ENCODE measurements around the gene AHCYL2. TPM values are rescaled to one million over a fixed set of nuclear protein-coding genes. Genes with fewer than 3 reads are reported as not detected.

The AHCYL2 gene
- total and polyA plus RNA-seq, 2 experiments from 2014 or later, result 1.9 to 8.9 TPM

GRCh38 chr7:129189661-129190310 lies 35.0 kb upstream of the AHCYL2 start:
- Histone ChIP-seq H2AFZ (peak overlapping the region; percentile 88), H3K4me3 (peak overlapping the region; percentile 77), H3K4me2 (ENCODE audit: unreplicated experiment) (peak overlapping the region; percentile 96), H3F3A (ENCODE audit: insufficient read depth) (no peaks in the 10 kb centered on the region), H3K27ac (no peak overlapping the region), H3K36me3 (ENCODE audit: low read depth) (no peaks in the 10 kb centered on the region), H3K79me2 (ENCODE audit: insufficient read depth) (peaks cover 11% of the 10 kb centered on the region; the same call in 1 of the 2 replicates), H3K9ac (peak overlapping the region; percentile 79), H3K9me3 (ENCODE audit: low read depth) (no peaks in the 10 kb centered on the region), H3K27me3 (replicated peaks; ENCODE audit: insufficient read depth) (no peaks in the 10 kb centered on the region), H4K20me1 (ENCODE audit: insufficient read depth) (no peaks in the 10 kb centered on the region), H3K4me1 (ENCODE audit: insufficient read depth) (0 out of 2 replicates have a peak, but pooled peaks cover 9% of the 10 kb centered on the region), H3K9me2 (ENCODE audit: insufficient read depth) (no peaks in the 10 kb centered on the region)
- in situ Hi-C loops (cut with MboI), result no loop called here
- TF ChIP-seq EZH2 (IDR thresholded peaks at IDR 0.05; ENCODE audit: insufficient read depth, poor library complexity, severe bottlenecking) (no peak), EZH2phosphoT487 (IDR thresholded peaks at IDR 0.05; ENCODE audit: insufficient read depth, low read depth) (no peak)
- DNase-seq, result peak; percentile 28
- 31 to 35% methylated on average over 13 of the region's 13 CpGs for WGBS, 2 experiments (ENCODE audit: low coverage in 1 of 2, low lambda C conversion rate in 2 of 2, missing lambda C conversion rate in 2 of 2)

DNA sequence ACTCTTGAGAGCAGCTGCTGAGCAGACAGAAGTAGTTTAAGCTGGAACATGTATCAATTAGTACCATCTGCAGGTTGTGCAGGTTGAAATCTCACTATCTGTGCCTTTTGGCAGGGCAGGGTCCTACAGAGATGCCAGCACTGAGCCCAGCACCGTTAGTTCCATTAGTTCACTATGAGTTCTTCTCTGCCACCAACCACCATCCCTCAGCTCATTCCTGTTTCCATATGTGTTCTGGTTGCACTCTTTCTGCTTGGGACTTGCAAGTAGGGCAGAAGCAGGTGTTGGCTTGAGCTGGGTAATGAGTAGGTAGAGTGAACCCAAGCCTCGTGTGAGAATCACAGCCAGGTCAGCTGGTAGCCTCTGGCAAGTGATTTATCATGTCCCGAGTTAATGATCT lies 33.6 kb upstream of the AHCYL2 start:
- no peaks in the 10 kb centered on the region for H3K36me3 ChIP-seq (ENCODE audit: low read depth)
- no peaks in the 10 kb centered on the region for H3K9me3 ChIP-seq (ENCODE audit: low read depth)
- no peak overlapping the region for H3K27ac ChIP-seq
- peaks cover 11% of the 10 kb centered on the region; the same call in 1 of the 2 replicates for H3K79me2 ChIP-seq (ENCODE audit: insufficient read depth)
- no peak overlapping the region for H3K4me3 ChIP-seq
- H3K9ac ChIP-seq, result no peak overlapping the region
- 48 to 52% methylated on average over 3 of the region's 3 CpGs for WGBS, 2 experiments (ENCODE audit: low coverage in 1 of 2, low lambda C conversion rate in 2 of 2, missing lambda C conversion rate in 2 of 2)
- H3K27me3 ChIP-seq (replicated peaks; ENCODE audit: insufficient read depth), result no peaks in the 10 kb centered on the region
- no peak overlapping the region for H3K4me2 ChIP-seq (ENCODE audit: unreplicated experiment)
- H2AFZ ChIP-seq, result no peak overlapping the region
- H4K20me1 ChIP-seq (ENCODE audit: insufficient read depth), result no peaks in the 10 kb centered on the region
- no peak for DNase-seq
- in situ Hi-C loops (cut with MboI), result no loop called here
- no peaks in the 10 kb centered on the region for H3K9me2 ChIP-seq (ENCODE audit: insufficient read depth)
- no peaks in the 10 kb centered on the region for H3F3A ChIP-seq (ENCODE audit: insufficient read depth)
- no peak for TF ChIP-seq EZH2phosphoT487 (IDR thresholded peaks at IDR 0.05; ENCODE audit: insufficient read depth, low read depth)
- TF ChIP-seq EZH2 (IDR thresholded peaks at IDR 0.05; ENCODE audit: insufficient read depth, poor library complexity, severe bottlenecking), result no peak
- 0 out of 2 replicates have a peak, but pooled peaks cover 9% of the 10 kb centered on the region for H3K4me1 ChIP-seq (ENCODE audit: insufficient read depth)

GRCh38 chr7:129193892-129194291 lies 30.9 kb upstream of the AHCYL2 start:
- Histone ChIP-seq H3K9me2 (ENCODE audit: insufficient read depth) (no peaks in the 10 kb centered on the region), H3K27ac (no peak overlapping the region), H2AFZ (no peak overlapping the region), H3K27me3 (replicated peaks; ENCODE audit: insufficient read depth) (no peaks in the 10 kb centered on the region), H3K4me3 (no peak overlapping the region), H3K36me3 (ENCODE audit: low read depth) (no peaks in the 10 kb centered on the region), H4K20me1 (ENCODE audit: insufficient read depth) (no peaks in the 10 kb centered on the region), H3K9ac (no peak overlapping the region), H3K4me1 (ENCODE audit: insufficient read depth) (0 out of 2 replicates have a peak, but pooled peaks cover 9% of the 10 kb centered on the region), H3K79me2 (ENCODE audit: insufficient read depth) (peaks cover 11% of the 10 kb centered on the region; the same call in 1 of the 2 replicates), H3F3A (ENCODE audit: insufficient read depth) (no peaks in the 10 kb centered on the region), H3K4me2 (ENCODE audit: unreplicated experiment) (no peak overlapping the region), H3K9me3 (ENCODE audit: low read depth) (no peaks in the 10 kb centered on the region)
- no peak for DNase-seq
- in situ Hi-C loops (cut with MboI), result no loop called here
- 89 to 92% methylated on average over 3 of the region's 3 CpGs for WGBS, 2 experiments (ENCODE audit: low coverage in 1 of 2, low lambda C conversion rate in 2 of 2, missing lambda C conversion rate in 2 of 2)
- no peak for TF ChIP-seq EZH2phosphoT487 (IDR thresholded peaks at IDR 0.05; ENCODE audit: insufficient read depth, low read depth)
- no peak for TF ChIP-seq EZH2 (IDR thresholded peaks at IDR 0.05; ENCODE audit: insufficient read depth, poor library complexity, severe bottlenecking)

DNA sequence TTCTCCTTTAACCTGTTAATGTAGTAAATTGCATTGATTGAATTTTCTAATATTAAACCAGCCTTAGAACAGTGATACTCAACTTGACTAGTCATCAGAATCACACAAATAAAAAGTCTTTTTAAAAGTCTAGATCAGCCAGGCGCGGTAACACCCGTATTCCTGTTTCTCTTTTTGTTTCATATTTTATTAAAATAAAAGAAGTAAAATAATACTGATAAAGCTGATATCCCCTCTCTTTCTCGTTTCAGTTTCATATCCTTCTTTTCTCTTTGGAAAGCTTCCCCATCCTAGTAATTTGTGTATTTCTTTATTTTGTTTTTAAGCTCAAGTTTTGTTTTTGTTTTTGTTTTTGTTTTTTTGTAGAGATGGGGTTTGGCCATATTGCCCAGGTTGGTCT lies 27.1 kb upstream of the AHCYL2 start:
- Histone ChIP-seq H3K9me2 (ENCODE audit: insufficient read depth) (no peaks in the 10 kb centered on the region), H3K9me3 (ENCODE audit: low read depth) (no peaks in the 10 kb centered on the region), H3K36me3 (ENCODE audit: low read depth) (no peaks in the 10 kb centered on the region), H3F3A (ENCODE audit: insufficient read depth) (no peaks in the 10 kb centered on the region), H3K4me1 (ENCODE audit: insufficient read depth) (no peaks in the 10 kb centered on the region), H3K27ac (no peak overlapping the region), H3K79me2 (ENCODE audit: insufficient read depth) (0 out of 2 replicates have a peak, but pooled peaks cover 4% of the 10 kb centered on the region), H3K4me2 (ENCODE audit: unreplicated experiment) (no peak overlapping the region), H2AFZ (no peak overlapping the region), H3K27me3 (replicated peaks; ENCODE audit: insufficient read depth) (no peaks in the 10 kb centered on the region), H3K4me3 (no peak overlapping the region), H4K20me1 (ENCODE audit: insufficient read depth) (no peaks in the 10 kb centered on the region), H3K9ac (no peak overlapping the region)
- in situ Hi-C loops (cut with MboI), result no loop called here
- no peak for DNase-seq
- WGBS, 2 experiments (ENCODE audit: low coverage in 1 of 2, low lambda C conversion rate in 2 of 2, missing lambda C conversion rate in 2 of 2), result 90% methylated on average over 4 of the region's 4 CpGs
- TF ChIP-seq EZH2phosphoT487 (IDR thresholded peaks at IDR 0.05; ENCODE audit: insufficient read depth, low read depth) (no peak), EZH2 (IDR thresholded peaks at IDR 0.05; ENCODE audit: insufficient read depth, poor library complexity, severe bottlenecking) (no peak)

Measured in GM23248 (cell line).